HK-2 (cell line): Measurements from ENCODE around the gene THBS4.

Experiments used
- DNase-seq: peaks from one replicate; pipeline ENCODE4 v3.0.0-alpha.2; 2018; ENCODE audit not compliant: unreplicated experiment

The THBS4 gene

GRCh38 chr5:80034962-80035821 lies at the start of gene THBS4:
Gene THBS4 (plus strand): TSS chr5:80035348. CDS start chr5:80035538, 190 bp downstream.
- no peak for DNase-seq

GRCh38 chr5:79986260-79986659 lies 48.9 kb upstream of the THBS4 start:
- DNase-seq = no peak

GRCh38 chr5:79990205-79990597 lies 44.9 kb upstream of the THBS4 start:
- DNase-seq = no peak

GRCh38 chr5:79990598-79991507 lies 44.3 kb upstream of the THBS4 start, which contains the start of gene MTX3:
Gene MTX3 (minus strand): TSS chr5:79991262. CDS start chr5:79991238, 24 bp downstream.
- DNase-seq = peak; percentile 73

- no peak for DNase-seq
These were observed 42.1 kb upstream of the THBS4 start for GRCh38 chr5:79992891-79993657.

GRCh38 chr5:79999722-80000121 lies 35.4 kb upstream of the THBS4 start:
- no peak for DNase-seq

- DNase-seq = no peak
These were observed 32.5 kb upstream of the THBS4 start for GRCh38 chr5:80002677-80003076.

- DNase-seq = no peak
These were observed 26.0 kb upstream of the THBS4 start for GRCh38 chr5:80008995-80009765.

GRCh38 chr5:80010754-80011392 lies 24.3 kb upstream of the THBS4 start:
- DNase-seq = no peak

- DNase-seq = no peak
These were observed 10.1 kb upstream of the THBS4 start for GRCh38 chr5:80025069-80025468.

- no peak for DNase-seq
These were observed 8.3 kb upstream of the THBS4 start for GRCh38 chr5:80026841-80027240.

GRCh38 chr5:80031109-80031508 lies 4.0 kb upstream of the THBS4 start:
- no peak for DNase-seq

- no peak for DNase-seq
These were observed 1.6 kb upstream of the THBS4 start for GRCh38 chr5:80033513-80033912.

- DNase-seq = no peak
These were observed 589 bp upstream of the THBS4 start for GRCh38 chr5:80034559-80034958.

- no peak for DNase-seq
These were observed 691 bp downstream of the THBS4 start for GRCh38 chr5:80035839-80036238.

- no peak for DNase-seq
These were observed 1.5 kb downstream of the THBS4 start for GRCh38 chr5:80036615-80037014.

GRCh38 chr5:80037366-80037765 lies 2.2 kb downstream of the THBS4 start:
- no peak for DNase-seq

- DNase-seq = no peak
These were observed 4.5 kb downstream of the THBS4 start for GRCh38 chr5:80039650-80040049.

- DNase-seq = no peak
These were observed 6.4 kb downstream of the THBS4 start for GRCh38 chr5:80041527-80041926.

- no peak for DNase-seq
These were observed 7.2 kb downstream of the THBS4 start for GRCh38 chr5:80042330-80042729.

- no peak for DNase-seq
These were observed 8.0 kb downstream of the THBS4 start for GRCh38 chr5:80043187-80043586.
